Upper lobe of left lung (tissue), 4 donors: ENCODE data around the gene RSPRY1.

ENCODE experiments used
- POLR2A ChIP-seq, 4 donors: fragments of 450-650 bp; IDR thresholded peaks; one replicate each; pipeline ENCODE4 v1.5.1; 2016 to 2017; ENCODE audit warnings: antibody characterized with exemption in 4 of 4, mild to moderate bottlenecking in 2 of 4
- TF ChIP-seq, protein P1 (sequence below), 6 experiments: fragments of 450-650 bp in 4 of 6; fragments of 200-600 bp in 2 of 6; sonication (generic) in 2 of 6; IDR thresholded peaks; one replicate each; pipeline ENCODE4 v1.5.1; 2016 to 2019; ENCODE audit warnings: antibody characterized with exemption in 6 of 6

DNA sequence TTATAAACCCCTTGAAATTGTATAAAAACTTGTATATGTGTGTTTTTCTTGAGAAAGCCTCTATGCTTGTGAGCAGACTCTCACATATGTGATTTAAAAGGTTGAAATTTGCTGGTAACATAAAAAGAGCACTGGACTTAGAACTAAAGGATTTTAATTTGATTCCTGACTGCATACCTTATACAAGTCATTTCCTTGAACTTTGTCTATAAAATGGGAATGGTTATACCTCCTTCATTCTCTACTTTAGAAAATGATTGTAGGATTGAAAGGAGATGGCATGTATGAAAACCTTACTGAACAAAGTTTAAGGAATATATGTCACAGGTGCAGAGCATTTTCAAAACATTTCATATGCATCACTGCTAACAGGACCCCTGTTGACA is 48.6 kb downstream of the RSPRY1 start:
- TF ChIP-seq, protein P1, sequence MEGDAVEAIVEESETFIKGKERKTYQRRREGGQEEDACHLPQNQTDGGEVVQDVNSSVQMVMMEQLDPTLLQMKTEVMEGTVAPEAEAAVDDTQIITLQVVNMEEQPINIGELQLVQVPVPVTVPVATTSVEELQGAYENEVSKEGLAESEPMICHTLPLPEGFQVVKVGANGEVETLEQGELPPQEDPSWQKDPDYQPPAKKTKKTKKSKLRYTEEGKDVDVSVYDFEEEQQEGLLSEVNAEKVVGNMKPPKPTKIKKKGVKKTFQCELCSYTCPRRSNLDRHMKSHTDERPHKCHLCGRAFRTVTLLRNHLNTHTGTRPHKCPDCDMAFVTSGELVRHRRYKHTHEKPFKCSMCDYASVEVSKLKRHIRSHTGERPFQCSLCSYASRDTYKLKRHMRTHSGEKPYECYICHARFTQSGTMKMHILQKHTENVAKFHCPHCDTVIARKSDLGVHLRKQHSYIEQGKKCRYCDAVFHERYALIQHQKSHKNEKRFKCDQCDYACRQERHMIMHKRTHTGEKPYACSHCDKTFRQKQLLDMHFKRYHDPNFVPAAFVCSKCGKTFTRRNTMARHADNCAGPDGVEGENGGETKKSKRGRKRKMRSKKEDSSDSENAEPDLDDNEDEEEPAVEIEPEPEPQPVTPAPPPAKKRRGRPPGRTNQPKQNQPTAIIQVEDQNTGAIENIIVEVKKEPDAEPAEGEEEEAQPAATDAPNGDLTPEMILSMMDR (IDR thresholded peaks at IDR 0.05): no peak
- no peak for TF ChIP-seq POLR2A (IDR thresholded peaks at IDR 0.05)
